ENCODE results near the gene ANKRD1.

- TF ChIP-seq, protein P1, sequence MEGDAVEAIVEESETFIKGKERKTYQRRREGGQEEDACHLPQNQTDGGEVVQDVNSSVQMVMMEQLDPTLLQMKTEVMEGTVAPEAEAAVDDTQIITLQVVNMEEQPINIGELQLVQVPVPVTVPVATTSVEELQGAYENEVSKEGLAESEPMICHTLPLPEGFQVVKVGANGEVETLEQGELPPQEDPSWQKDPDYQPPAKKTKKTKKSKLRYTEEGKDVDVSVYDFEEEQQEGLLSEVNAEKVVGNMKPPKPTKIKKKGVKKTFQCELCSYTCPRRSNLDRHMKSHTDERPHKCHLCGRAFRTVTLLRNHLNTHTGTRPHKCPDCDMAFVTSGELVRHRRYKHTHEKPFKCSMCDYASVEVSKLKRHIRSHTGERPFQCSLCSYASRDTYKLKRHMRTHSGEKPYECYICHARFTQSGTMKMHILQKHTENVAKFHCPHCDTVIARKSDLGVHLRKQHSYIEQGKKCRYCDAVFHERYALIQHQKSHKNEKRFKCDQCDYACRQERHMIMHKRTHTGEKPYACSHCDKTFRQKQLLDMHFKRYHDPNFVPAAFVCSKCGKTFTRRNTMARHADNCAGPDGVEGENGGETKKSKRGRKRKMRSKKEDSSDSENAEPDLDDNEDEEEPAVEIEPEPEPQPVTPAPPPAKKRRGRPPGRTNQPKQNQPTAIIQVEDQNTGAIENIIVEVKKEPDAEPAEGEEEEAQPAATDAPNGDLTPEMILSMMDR (IDR thresholded peaks at IDR 0.05): no peak
- TF ChIP-seq POLR2A (IDR thresholded peaks at IDR 0.05; ENCODE audit: low read depth): no peak
Measured at GRCh38 chr10:90872648-90873020, 48.3 kb downstream of the ANKRD1 start.
